GM23248 (cell line): ENCODE results near the gene MEG3.

Experiments
- EZH2 ChIP-seq: fragments of 200-600 bp; sonication (generic); IDR thresholded peaks from 2 replicates; pipeline ENCODE4 v1.6.1; 2018; ENCODE audit warnings: antibody characterized with exemption, mild to moderate bottlenecking; ENCODE audit not compliant: insufficient read depth, poor library complexity, severe bottlenecking
- EZH2phosphoT487 ChIP-seq: fragments of 200-600 bp; sonication (generic); IDR thresholded peaks from 2 replicates; pipeline ENCODE4 v1.6.1; 2018; ENCODE audit warnings: antibody characterized with exemption, moderate library complexity, mild to moderate bottlenecking, low read depth; ENCODE audit not compliant: insufficient read depth

DNA sequence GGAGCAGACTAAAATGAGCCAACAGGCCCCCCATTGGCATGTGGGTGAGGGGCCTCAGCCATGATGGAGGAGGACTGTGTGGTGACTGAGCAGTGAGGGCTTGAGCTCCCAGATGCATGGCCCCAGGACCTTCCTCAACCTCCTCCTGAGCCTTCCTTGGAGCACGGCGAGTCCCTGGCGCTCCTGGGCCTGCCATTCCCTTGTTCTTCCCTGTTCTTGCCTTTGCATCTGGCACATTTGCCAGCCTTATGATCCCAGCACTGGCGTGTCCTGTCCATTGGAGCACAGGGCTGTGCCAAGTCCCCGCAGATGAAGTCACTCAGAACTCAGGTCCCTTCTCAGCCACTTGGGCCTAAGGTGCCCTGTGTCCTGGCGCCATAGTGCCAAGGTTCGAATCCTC is 40.3 kb upstream of the MEG3 start:
- TF ChIP-seq EZH2, result no peak
- TF ChIP-seq EZH2phosphoT487, result no peak
